Psoas muscle (tissue), 8 donors: ENCODE measurements around the gene KY. TPM values are rescaled to one million over a fixed set of nuclear protein-coding genes. Genes with fewer than 3 reads are reported as not detected.
"Not testable (repeated sequence)": the region's sequence is repeated elsewhere in the genome, so short reads cannot be mapped to it uniquely, and the experiment has no call there.

Source experiments
- ATAC-seq, 4 donors: fragments of 200-7000 bp; cut with Tn5 transposase; one replicate each; pipeline ENCODE4 v1.9.1; 2020; ENCODE audit warnings: moderate library complexity in 3 of 4, mild to moderate bottlenecking in 2 of 4
- DNase-seq, 2 donors: peaks; one replicate each; pipeline ENCODE4 v3.0.0-alpha.2; 2020
- H3K27ac ChIP-seq: fragments of 200-600 bp; one replicate; pipeline ENCODE4 v1.8.0; 2022
- H3K27me3 ChIP-seq, 3 donors: fragments of 200-600 bp in 1 of 3; one replicate each; pipeline versions ENCODE4 v1.6.1 to v1.8.0; 2013 to 2022; ENCODE audit warnings: low read length in 2 of 3, mild to moderate bottlenecking in 2 of 3, moderate library complexity in 1 of 3; ENCODE audit not compliant: insufficient read depth in 3 of 3
- H3K36me3 ChIP-seq, 2 donors: fragments of 200-600 bp in 1 of 2; one replicate each; pipeline versions ENCODE4 v1.6.1 to v1.8.0; 2013 to 2022; ENCODE audit warnings: low read depth in 1 of 2, mild to moderate bottlenecking in 1 of 2, moderate library complexity in 1 of 2; ENCODE audit not compliant: insufficient read depth in 1 of 2
- H3K4me1 ChIP-seq: fragments of 200-600 bp; one replicate; pipeline ENCODE4 v1.8.0; 2022
- H3K4me3 ChIP-seq: fragments of 200-600 bp; one replicate; pipeline ENCODE4 v1.8.0; 2022; ENCODE audit warnings: mild to moderate bottlenecking
- H3K9me3 ChIP-seq: fragments of 200-600 bp; one replicate; pipeline ENCODE4 v1.8.0; 2022
- CTCF ChIP-seq: fragments of 200-600 bp; IDR thresholded peaks from one replicate; pipeline ENCODE4 v1.8.0; 2022; ENCODE audit warnings: antibody characterized with exemption
- WGBS, 3 donors: extraction: QIAGEN DNeasy Blood & Tissue Kit; methylation state at CpG; one replicate each; pipeline versions ENCODE4 v1.1.6 to v1.1.7; 2013; 5-methylcytosine and 5-hydroxymethylcytosine counted together
- intact Hi-C, 2 donors: fragments of 100-400 bp; cut with DNase I; formaldehyde crosslinking; loops; one replicate each; pipeline versions ENCODE4 v1.11.0 to v1.14.2; 2022
- polyA plus RNA-seq, 3 donors: library from polyadenylated mRNA; stranded (reverse); fragments of 200-250 nt; gene quantifications; one replicate each; pipeline ENCODE4 v1.2.3, GENCODE V29; 2013
- total RNA-seq, 4 donors: library from RNA; stranded (reverse); fragmentation: NEBNext Ultra II Directional in 2 of 4; extraction: Animal tissue kit (Norgen Biotek cat#: 25700) in 2 of 4; gene quantifications; one replicate each; pipeline versions ENCODE4 v1.2.1 to v1.2.4, GENCODE V29; 2021 to 2023
- donor health status: healthy with polysubstance abuse.
- donor health status: DM: no; HTN: no; CAD: no; lungs with moderate emphysema.
- donor health status: Bipolar disorder and iron deficiency.
- donor health status: healthy.
- donor health status: DM: yes; HTN: yes; CAD: no.
- donor health status: DM: no; HTN: no; CAD: no.
- donor health status: DM: no; HTN: no; CAD: no.
- donor health status: DM: yes; HTN: yes; CAD: no.

Gene KY
- total and polyA plus RNA-seq, 7 donors, result 0.30 to 6.7 (median 3.0) TPM; not detected in 1

DNA sequence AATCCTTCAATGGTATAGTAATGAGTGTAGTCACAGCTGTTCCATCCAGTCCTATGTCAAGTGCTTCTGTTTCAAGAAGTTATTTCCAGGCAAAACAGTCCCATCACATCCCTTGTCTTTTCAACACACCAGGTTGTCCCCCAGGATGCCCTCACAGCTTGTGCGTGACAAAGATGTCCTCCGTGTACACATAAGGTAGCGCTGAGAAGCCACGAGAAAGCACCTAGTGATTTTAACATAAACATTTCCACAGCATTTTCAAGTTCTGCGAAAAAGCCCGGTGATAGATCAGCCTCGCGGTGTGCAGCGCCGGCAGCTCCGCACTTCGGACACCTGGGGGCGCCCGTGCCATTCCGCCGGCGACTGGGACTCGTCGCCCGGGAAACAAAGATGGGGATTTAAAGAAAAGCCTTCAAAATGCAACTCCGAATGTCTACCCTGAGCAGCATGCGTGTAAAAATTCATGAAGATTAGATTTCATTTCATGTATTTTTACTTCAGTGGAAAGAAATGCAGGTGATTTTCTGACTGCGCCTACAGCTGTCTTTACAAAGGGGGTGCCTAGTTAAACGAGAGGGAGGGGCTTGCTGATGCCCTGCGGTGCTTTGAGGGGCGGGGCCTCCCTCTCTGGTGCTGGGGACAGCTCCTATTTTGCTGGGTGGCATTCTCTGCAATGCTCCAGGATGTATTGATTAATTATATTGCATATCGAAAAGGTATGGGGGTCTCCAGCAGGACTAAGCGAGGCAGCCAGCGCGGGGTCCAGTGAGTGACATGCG lies 49.9 kb downstream of the KY start:
- ATAC-seq (peak; percentile 76 to 92 (median 79)), DNase-seq (peak; percentile 59 to 78)
- H3K4me1 ChIP-seq, result no peaks in the 10 kb centered on the region
- H3K4me3 ChIP-seq, result no peak overlapping the region
- no peaks in the 10 kb centered on the region for H3K27me3 ChIP-seq
- TF ChIP-seq CTCF, result peak; percentile 98
- no peaks in the 10 kb centered on the region for H3K9me3 ChIP-seq
- intact Hi-C loops, result loop anchor here (1.0 to 10.0 kb wide), 5 partner anchors 42 to 1294 kb away; no protein-coding TSS in a partner anchor
- peaks cover 0 to 8% of the 10 kb centered on the region in 2 donors for H3K36me3 ChIP-seq
- 11 to 14% (median 11%) methylated on average over 31 of the region's 31 CpGs for WGBS, 3 donors
- no peak overlapping the region for H3K27ac ChIP-seq

DNA sequence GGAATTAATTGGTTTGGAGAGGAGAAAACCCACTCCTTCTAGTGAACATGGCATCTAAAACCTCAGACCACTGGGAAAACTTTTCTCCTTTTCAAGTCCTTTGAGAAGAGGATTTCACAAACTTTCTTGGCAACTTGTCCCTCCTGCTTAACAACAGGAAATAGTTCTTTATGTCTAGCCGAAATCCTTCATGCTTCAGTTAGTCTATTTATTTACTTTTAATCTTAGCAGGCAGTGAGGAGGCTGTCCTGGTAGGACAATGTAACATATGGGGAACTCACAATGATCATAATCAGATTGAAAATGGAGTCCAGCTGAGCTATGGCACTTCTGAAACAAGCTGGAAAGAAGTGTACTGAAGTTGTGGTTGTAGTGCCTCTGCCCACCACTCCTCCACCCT lies 50.6 kb downstream of the KY start:
- DNase-seq (no peak), ATAC-seq (no peak)
- H3K36me3 ChIP-seq, result peaks cover 0 to 8% of the 10 kb centered on the region in 2 donors
- 45 to 53% (median 53%) methylated on average over 1 of the region's 1 CpG for WGBS, 3 donors
- H3K27ac ChIP-seq, result no peak overlapping the region
- H3K4me1 ChIP-seq, result no peaks in the 10 kb centered on the region
- intact Hi-C loops, result loop anchor here (1.0 to 10.0 kb wide), 5 partner anchors 43 to 1295 kb away; no protein-coding TSS in a partner anchor
- no peak overlapping the region for H3K4me3 ChIP-seq
- H3K9me3 ChIP-seq, result no peaks in the 10 kb centered on the region
- TF ChIP-seq CTCF, result no peak
- H3K27me3 ChIP-seq, result no peaks in the 10 kb centered on the region

- no peak overlapping the region for H3K4me3 ChIP-seq
- no peak for TF ChIP-seq CTCF
- no peaks in the 10 kb centered on the region for H3K36me3 ChIP-seq
- intact Hi-C loops, result no loop called here
- no peak for DNase-seq
- 59 to 73% (median 72%) methylated on average over 10 of the region's 10 CpGs for WGBS, 3 donors
- no peak overlapping the region for H3K27ac ChIP-seq
- H3K9me3 ChIP-seq, result no peaks in the 10 kb centered on the region
- no peak for ATAC-seq
- H3K4me1 ChIP-seq, result no peaks in the 10 kb centered on the region
- H3K27me3 ChIP-seq, result no peaks in the 10 kb centered on the region
These were observed 51.9 kb downstream of the KY start for GRCh38 chr3:134598763-134599545.

- no peaks in the 10 kb centered on the region for H3K27me3 ChIP-seq
- H3K36me3 ChIP-seq, result no peaks in the 10 kb centered on the region
- WGBS, 3 donors, result 38 to 71% (median 58%) methylated on average over 2 of the region's 2 CpGs
- H3K4me3 ChIP-seq, result no peak overlapping the region
- H3K9me3 ChIP-seq, result no peaks in the 10 kb centered on the region
- no peak for ATAC-seq
- intact Hi-C loops, result no loop called here
- H3K4me1 ChIP-seq, result no peaks in the 10 kb centered on the region
- H3K27ac ChIP-seq, result no peak overlapping the region
- TF ChIP-seq CTCF, result no peak
- DNase-seq, result no peak
These were observed 53.3 kb downstream of the KY start for GRCh38 chr3:134597390-134597970.

GRCh38 chr3:134594986-134595385 lies 55.8 kb downstream of the KY start:
- DNase-seq, H3K4me1 ChIP-seq, H3K27me3 ChIP-seq, H3K4me3 ChIP-seq, ATAC-seq, H3K27ac ChIP-seq, H3K36me3 ChIP-seq, H3K9me3 ChIP-seq, intact Hi-C loops: not testable (repeated sequence)
- 56 to 82% (median 70%) methylated on average over 3 of the region's 3 CpGs for WGBS, 3 donors
